GM12801 (cell line): Measurements from ENCODE around the gene FBXO31.

Experiments used
- TF ChIP-seq, protein P1 (sequence below): IDR thresholded peaks from one replicate; pipeline ENCODE4 v1.5.1; 2011; ENCODE audit warnings: control low read depth; ENCODE audit not compliant: insufficient read length; ENCODE audit errors: extremely low read depth

The FBXO31 gene

DNA sequence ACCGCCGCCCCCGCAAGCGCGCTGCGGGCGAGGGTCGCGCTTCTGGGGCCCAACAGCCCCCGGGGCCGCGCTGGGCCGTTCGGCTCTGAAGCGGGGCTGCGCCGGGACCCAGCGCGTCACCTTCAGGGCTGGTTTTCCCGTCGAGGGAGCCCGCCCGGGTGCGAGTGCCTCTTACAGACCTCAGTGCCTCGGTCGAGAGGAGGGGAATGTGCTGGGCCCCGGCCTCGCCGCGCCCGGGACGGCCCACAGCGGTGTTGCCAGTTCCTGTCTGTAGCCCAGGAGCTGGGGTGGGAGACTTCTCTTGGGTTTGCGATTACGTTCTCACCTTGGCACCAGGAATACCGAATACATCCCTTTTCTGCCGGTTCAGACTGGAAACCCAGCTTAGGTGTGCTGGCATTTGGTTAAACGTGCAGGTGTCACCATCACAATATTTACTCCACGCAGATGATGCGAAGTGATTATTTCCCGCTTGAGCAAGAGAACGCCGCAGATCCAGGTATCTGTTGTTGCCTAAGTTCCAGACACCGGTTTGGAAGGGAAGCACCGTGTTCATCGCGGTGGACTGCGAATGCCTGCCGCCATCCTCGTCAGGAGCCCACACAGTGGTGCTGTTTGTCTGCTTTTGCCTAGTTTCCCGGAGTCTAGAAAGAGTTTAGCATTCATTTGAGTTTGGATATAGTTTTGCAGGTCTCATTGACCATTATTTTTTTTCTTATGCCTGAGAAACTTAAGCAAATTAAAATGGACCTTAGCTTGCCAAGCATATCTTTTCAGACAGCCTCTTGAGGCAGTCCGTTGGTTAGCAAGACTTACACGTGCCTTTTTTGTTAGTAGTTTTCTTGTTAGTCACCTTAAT lies 9.5 kb upstream of the FBXO31 start:
- TF ChIP-seq, protein P1, sequence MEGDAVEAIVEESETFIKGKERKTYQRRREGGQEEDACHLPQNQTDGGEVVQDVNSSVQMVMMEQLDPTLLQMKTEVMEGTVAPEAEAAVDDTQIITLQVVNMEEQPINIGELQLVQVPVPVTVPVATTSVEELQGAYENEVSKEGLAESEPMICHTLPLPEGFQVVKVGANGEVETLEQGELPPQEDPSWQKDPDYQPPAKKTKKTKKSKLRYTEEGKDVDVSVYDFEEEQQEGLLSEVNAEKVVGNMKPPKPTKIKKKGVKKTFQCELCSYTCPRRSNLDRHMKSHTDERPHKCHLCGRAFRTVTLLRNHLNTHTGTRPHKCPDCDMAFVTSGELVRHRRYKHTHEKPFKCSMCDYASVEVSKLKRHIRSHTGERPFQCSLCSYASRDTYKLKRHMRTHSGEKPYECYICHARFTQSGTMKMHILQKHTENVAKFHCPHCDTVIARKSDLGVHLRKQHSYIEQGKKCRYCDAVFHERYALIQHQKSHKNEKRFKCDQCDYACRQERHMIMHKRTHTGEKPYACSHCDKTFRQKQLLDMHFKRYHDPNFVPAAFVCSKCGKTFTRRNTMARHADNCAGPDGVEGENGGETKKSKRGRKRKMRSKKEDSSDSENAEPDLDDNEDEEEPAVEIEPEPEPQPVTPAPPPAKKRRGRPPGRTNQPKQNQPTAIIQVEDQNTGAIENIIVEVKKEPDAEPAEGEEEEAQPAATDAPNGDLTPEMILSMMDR = no peak

DNA sequence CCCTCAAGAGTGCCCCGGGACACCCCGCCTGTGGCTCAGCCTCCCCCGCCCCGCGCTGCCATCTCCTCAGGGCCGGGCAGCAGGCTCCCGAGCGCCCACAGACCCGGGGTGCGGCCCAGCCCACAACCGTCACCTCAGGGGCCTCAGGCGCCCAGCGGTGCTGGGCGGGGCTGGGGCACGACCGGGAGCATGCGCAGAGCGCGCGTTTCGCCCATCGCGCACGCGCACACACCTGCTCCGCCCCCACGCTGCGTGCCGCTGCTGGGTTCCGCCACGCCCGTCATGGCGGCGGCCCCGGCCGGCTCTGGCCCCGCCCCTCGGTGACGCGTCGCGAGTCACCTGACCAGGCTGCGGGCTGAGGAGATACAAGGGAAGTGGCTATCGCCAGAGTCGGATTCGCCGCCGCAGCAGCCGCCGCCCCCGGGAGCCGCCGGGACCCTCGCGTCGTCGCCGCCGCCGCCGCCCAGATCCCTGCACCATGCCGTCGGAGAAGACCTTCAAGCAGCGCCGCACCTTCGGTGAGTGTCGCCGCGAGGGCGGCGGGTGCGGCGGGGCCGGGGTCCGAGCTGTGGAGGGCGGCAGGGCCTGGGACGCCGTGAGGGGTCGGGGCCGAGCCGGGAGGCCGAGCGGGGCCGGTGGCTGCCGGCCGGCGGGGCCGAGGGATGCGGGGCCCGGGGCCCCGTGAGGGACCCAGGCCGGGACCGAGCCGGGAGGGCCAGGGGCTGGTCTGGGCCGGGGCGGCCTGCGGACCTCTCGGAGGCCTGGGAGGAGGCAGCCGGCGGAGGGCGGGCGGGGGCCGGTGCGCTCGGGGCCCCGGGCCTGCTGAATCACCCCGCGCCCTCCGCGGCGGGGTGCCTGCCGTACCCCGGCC lies 8.6 kb upstream of the FBXO31 start, which contains the start of gene MAP1LC3B:
Gene MAP1LC3B (plus strand): TSS at position 387 of the 871 bp plus-strand sequence. CDS start 92 bp downstream, at position 479.
- TF ChIP-seq, protein P1 = no peak

DNA sequence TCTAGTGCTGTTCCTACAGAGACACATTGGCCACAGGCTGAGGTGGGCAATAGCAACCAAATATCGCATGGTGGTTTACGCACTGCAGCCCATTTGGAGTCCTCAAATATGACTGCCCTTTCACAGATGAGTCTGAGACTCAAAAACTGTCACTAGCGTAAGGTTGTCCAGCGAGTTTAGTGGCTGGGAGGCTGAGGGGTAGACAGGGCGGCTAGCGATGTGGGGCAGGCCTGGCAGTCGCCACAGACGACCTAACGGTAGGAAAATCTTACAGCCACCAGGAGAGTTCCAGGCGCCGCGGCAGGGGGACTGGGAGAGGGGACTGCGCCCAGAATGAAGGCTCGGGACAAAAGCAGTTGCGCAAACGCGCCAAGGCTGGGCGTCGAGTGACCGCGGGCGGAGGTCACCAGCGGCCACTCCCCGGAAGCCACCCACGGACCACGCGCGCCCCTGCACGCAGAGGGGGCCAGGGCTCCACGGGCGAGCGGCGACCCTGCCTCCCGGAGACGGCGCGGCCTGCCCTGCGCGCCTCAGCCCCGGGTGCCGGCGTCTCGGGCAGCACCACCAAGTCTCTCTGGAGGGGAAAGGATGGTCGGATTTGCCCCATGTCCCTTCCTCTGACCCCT lies 7.9 kb upstream of the FBXO31 start:
- TF ChIP-seq, protein P1 = no peak

DNA sequence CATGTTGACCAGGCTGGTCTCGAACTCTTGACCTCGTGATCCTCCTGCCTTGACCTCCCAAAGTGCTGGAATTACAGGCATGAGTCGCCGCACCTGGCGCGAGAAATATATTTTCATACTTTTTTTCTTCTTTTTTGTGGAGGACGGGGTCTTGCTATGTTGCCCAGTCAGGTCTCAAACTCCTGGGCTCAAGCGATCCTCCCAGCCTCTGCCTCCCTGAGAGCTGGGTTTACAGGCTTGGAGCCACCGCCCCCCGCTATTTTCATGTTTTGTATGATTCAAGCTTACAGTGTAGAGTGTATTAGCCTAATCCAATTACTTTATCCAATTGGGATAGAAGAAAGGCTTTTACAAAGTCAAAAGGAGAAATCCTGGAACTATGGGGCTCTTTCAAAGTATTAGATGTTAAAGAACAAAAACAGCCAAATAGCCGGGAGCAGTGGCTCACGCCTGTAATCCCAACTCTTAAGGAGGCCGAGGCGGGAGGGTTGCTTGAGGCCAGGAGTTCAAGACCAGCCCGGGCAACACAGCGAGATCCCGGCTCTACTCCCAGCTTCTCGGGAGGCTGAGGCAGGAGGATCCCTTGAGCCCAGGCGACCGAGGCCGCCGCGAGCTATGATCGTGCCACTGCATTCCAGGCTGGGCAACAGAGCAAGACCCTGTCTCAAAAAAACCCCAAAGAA lies 7.2 kb upstream of the FBXO31 start:
- TF ChIP-seq, protein P1 = no peak

DNA sequence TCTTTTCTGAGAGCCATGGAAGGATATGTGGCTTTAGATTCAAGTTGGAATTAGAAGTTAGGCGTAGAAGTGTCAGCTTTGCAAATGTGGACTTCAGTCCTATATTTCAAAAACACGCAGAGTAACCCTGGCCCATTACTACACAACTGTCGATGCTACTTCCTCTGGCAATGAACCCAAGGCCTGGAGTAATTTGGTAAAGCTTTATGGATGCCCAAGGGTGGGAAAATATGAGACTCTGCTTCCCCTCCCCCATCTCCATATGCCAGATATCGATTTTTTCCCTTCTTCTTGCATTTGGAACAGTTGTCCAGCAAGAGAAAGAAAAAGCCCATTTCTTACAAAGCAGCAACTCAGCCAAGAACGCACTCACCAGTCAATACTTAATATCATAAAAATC lies 5.7 kb upstream of the FBXO31 start:
- TF ChIP-seq, protein P1 = no peak

DNA sequence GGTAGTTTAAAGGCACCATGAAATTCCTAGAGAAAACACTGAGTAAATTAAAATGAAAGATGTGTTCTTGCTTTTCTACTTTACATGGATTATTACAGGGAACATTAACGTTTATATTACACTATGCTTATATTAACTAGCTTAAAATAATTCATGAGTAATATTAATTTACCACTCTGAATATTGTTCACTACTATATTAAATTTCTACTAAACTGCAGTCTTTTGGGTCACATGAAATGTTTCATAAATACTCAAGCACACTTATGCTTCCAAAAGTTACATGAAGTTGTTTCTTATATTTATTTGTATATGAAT lies 5.2 kb upstream of the FBXO31 start:
- TF ChIP-seq, protein P1 = no peak
